Osteoblast (primary cell): Measurements from ENCODE around the gene PAFAH1B1. TPM values are rescaled to one million over a fixed set of nuclear protein-coding genes. Genes with fewer than 3 reads are reported as not detected.

Experiments
- DNase-seq: peaks from one replicate; pipeline ENCODE4 v3.0.0; 2011; ENCODE audit warnings: low spot score, mixed read lengths; ENCODE audit not compliant: insufficient read length; ENCODE audit errors: missing footprints
- H2AFZ ChIP-seq: 2 replicates; pipeline ENCODE4 v1.6.0; 2011; ENCODE audit warnings: mild to moderate bottlenecking, low read length
- H3K27ac ChIP-seq: 2 replicates; pipeline ENCODE4 v1.5.1; 2011; ENCODE audit warnings: mild to moderate bottlenecking, low read depth, low read length, moderate library complexity
- H3K27me3 ChIP-seq: 2 replicates; pipeline ENCODE4 v1.6.0; 2012; ENCODE audit warnings: mild to moderate bottlenecking, control low read depth, inconsistent platforms, low read length, moderate library complexity; ENCODE audit not compliant: insufficient read depth
- H3K36me3 ChIP-seq: 2 replicates; pipeline ENCODE4 v1.5.1; 2011; ENCODE audit warnings: mild to moderate bottlenecking, low read length, control low read depth, moderate library complexity; ENCODE audit not compliant: insufficient read depth
- H3K4me1 ChIP-seq: 2 replicates; pipeline ENCODE4 v1.5.1; 2011; ENCODE audit warnings: mild to moderate bottlenecking, low read length, control low read depth, moderate library complexity; ENCODE audit not compliant: insufficient read depth
- H3K4me2 ChIP-seq: 2 replicates; pipeline ENCODE4 v1.6.0; 2011; ENCODE audit warnings: mild to moderate bottlenecking, low read length; ENCODE audit not compliant: insufficient read depth
- H3K4me3 ChIP-seq: fragments of 200-600 bp; sonication (generic); 3 replicates; pipeline ENCODE4 v1.5.1; 2012; ENCODE audit warnings: mild to moderate bottlenecking, low read length, inconsistent platforms; ENCODE audit not compliant: insufficient read depth
- H3K79me2 ChIP-seq: 2 replicates; pipeline ENCODE4 v1.6.0; 2012; ENCODE audit warnings: mild to moderate bottlenecking, low read length, control low read depth, inconsistent platforms; ENCODE audit not compliant: insufficient read depth
- H3K9me3 ChIP-seq: 2 replicates; pipeline ENCODE4 v1.5.1; 2011; ENCODE audit warnings: low read depth, low read length, control low read depth
- H4K20me1 ChIP-seq: 2 replicates; pipeline ENCODE4 v1.6.0; 2012; ENCODE audit warnings: mild to moderate bottlenecking, low read length, control low read depth; ENCODE audit not compliant: insufficient read depth
- CTCF ChIP-seq: IDR thresholded peaks from 2 replicates; pipeline ENCODE4 v1.5.1; 2011; ENCODE audit warnings: mild to moderate bottlenecking, low read depth, low read length, moderate library complexity; ENCODE audit errors: extremely low read depth
- total RNA-seq: library from RNA; depleted of rRNA; stranded (reverse); fragments of >200 nt; gene quantifications from 2 replicates; pipeline ENCODE4 v1.2.3, GENCODE V29; 2012

PAFAH1B1 gene
- total RNA-seq, 1 donor: 128 TPM

- no peak overlapping the region for H2AFZ ChIP-seq
- H3K27me3 ChIP-seq: no peaks in the 10 kb centered on the region
- H3K4me3 ChIP-seq: no peak overlapping the region
- TF ChIP-seq CTCF: no peak
- H3K27ac ChIP-seq: no peak overlapping the region
- DNase-seq: peak; percentile 47
- peaks cover 21% of the 10 kb centered on the region for H4K20me1 ChIP-seq
- H3K4me2 ChIP-seq: no peak overlapping the region
- H3K4me1 ChIP-seq: peaks cover 26% of the 10 kb centered on the region
- no peaks in the 10 kb centered on the region for H3K36me3 ChIP-seq
- no peaks in the 10 kb centered on the region for H3K9me3 ChIP-seq
- peaks cover 27% of the 10 kb centered on the region for H3K79me2 ChIP-seq
Observed at GRCh38 chr17:2713881-2714280, 120.4 kb downstream of the PAFAH1B1 start.

GRCh38 chr17:2716649-2717048 is 123.2 kb downstream of the PAFAH1B1 start:
- TF ChIP-seq CTCF: no peak
- no peak overlapping the region for H3K4me2 ChIP-seq
- peak; percentile 8 for DNase-seq
- H3K4me3 ChIP-seq: no peak overlapping the region
- no peaks in the 10 kb centered on the region for H4K20me1 ChIP-seq
- no peaks in the 10 kb centered on the region for H3K36me3 ChIP-seq
- no peak overlapping the region for H3K27ac ChIP-seq
- peaks cover 3% of the 10 kb centered on the region for H3K79me2 ChIP-seq
- H3K27me3 ChIP-seq: no peaks in the 10 kb centered on the region
- no peak overlapping the region for H2AFZ ChIP-seq
- H3K9me3 ChIP-seq: no peaks in the 10 kb centered on the region
- H3K4me1 ChIP-seq: peaks cover 7% of the 10 kb centered on the region

- H2AFZ ChIP-seq: no peak overlapping the region
- no peaks in the 10 kb centered on the region for H3K79me2 ChIP-seq
- peak; percentile 46 for DNase-seq
- H4K20me1 ChIP-seq: no peaks in the 10 kb centered on the region
- H3K4me1 ChIP-seq: no peaks in the 10 kb centered on the region
- no peak overlapping the region for H3K4me3 ChIP-seq
- no peak overlapping the region for H3K27ac ChIP-seq
- peaks cover 14% of the 10 kb centered on the region for H3K27me3 ChIP-seq
- no peaks in the 10 kb centered on the region for H3K36me3 ChIP-seq
- H3K9me3 ChIP-seq: no peaks in the 10 kb centered on the region
- no peak for TF ChIP-seq CTCF
- no peak overlapping the region for H3K4me2 ChIP-seq
Observed at GRCh38 chr17:2718150-2718938, 124.9 kb downstream of the PAFAH1B1 start.

- Histone ChIP-seq H3K4me2 (no peak overlapping the region), H3K36me3 (no peaks in the 10 kb centered on the region), H3K4me3 (no peak overlapping the region), H3K27me3 (peaks cover 19% of the 10 kb centered on the region), H3K27ac (no peak overlapping the region), H4K20me1 (no peaks in the 10 kb centered on the region), H3K9me3 (no peaks in the 10 kb centered on the region), H3K79me2 (no peaks in the 10 kb centered on the region), H3K4me1 (no peaks in the 10 kb centered on the region), H2AFZ (no peak overlapping the region)
- DNase-seq: no peak
- TF ChIP-seq CTCF: no peak
Observed at GRCh38 chr17:2719861-2720260, 126.4 kb downstream of the PAFAH1B1 start.
